Stimulated activated CD4-positive, alpha-beta T cell treated with anti-CD3 and anti-CD28 coated beads, Interleukin-2, amount 100 ng/mL, for 4 hours (primary cell): ENCODE data around the gene ANKFN1.

Experiments
- DNase-seq: peaks from one replicate; pipeline ENCODE4 v3.0.0-alpha.2; 2020; ENCODE audit warnings: low read depth

The ANKFN1 gene

GRCh38 chr17:56506349-56506748 lies 353.1 kb downstream of the ANKFN1 start:
- DNase-seq = no peak

GRCh38 chr17:56510554-56511342 lies 357.5 kb downstream of the ANKFN1 start:
- no peak for DNase-seq

- no peak for DNase-seq
Measured at GRCh38 chr17:56514264-56514663, 361.0 kb downstream of the ANKFN1 start.

GRCh38 chr17:56514899-56515298 lies 361.6 kb downstream of the ANKFN1 start:
- no peak for DNase-seq

GRCh38 chr17:56521414-56522141 lies 368.3 kb downstream of the ANKFN1 start:
- no peak for DNase-seq

- DNase-seq = no peak
Measured at GRCh38 chr17:56523042-56523441, 369.8 kb downstream of the ANKFN1 start.

GRCh38 chr17:56528696-56529095 lies 375.4 kb downstream of the ANKFN1 start:
- no peak for DNase-seq

- no peak for DNase-seq
Measured at GRCh38 chr17:56532926-56533325, 379.7 kb downstream of the ANKFN1 start.

GRCh38 chr17:56536766-56537165 lies 383.5 kb downstream of the ANKFN1 start:
- no peak for DNase-seq

GRCh38 chr17:56540836-56541235 lies 387.6 kb downstream of the ANKFN1 start:
- no peak for DNase-seq

- DNase-seq = no peak
Measured at GRCh38 chr17:56543280-56543679, 390.0 kb downstream of the ANKFN1 start.

GRCh38 chr17:56545106-56545505 lies 391.8 kb downstream of the ANKFN1 start:
- no peak for DNase-seq

GRCh38 chr17:56545930-56546329 lies 392.7 kb downstream of the ANKFN1 start:
- DNase-seq = no peak

- no peak for DNase-seq
Measured at GRCh38 chr17:56548661-56549060, 395.4 kb downstream of the ANKFN1 start.

GRCh38 chr17:56549501-56549900 lies 396.2 kb downstream of the ANKFN1 start:
- DNase-seq = no peak

- DNase-seq = no peak
Measured at GRCh38 chr17:56557682-56558081, 404.4 kb downstream of the ANKFN1 start.

- no peak for DNase-seq
Measured at GRCh38 chr17:56558088-56558487, 404.8 kb downstream of the ANKFN1 start.
